KOPT-K1 (cell line): Measurements from ENCODE around the gene PRDM7.
"Not testable (repeated sequence)": the region's sequence is repeated elsewhere in the genome, so short reads cannot be mapped to it uniquely, and the experiment has no call there.

ENCODE experiments used
- H3K27ac ChIP-seq: fragments of 200-600 bp; sonication (generic); 2 replicates; pipeline ENCODE4 v1.5.1; 2016; ENCODE audit warnings: antibody characterized with exemption, mild to moderate bottlenecking, low read depth, low read length; ENCODE audit not compliant: poor library complexity, severe bottlenecking
- H3K36me3 ChIP-seq: fragments of 200-600 bp; sonication (generic); 2 replicates; pipeline ENCODE4 v1.5.1; 2017; ENCODE audit warnings: antibody characterized with exemption, mild to moderate bottlenecking, low read length, moderate library complexity; ENCODE audit not compliant: insufficient read depth
- H3K9me3 ChIP-seq: fragments of 200-600 bp; sonication (generic); 2 replicates; pipeline ENCODE4 v1.5.1; 2017; ENCODE audit warnings: antibody characterized with exemption, low read length, mild to moderate bottlenecking; ENCODE audit not compliant: insufficient read depth, poor library complexity, severe bottlenecking

Gene PRDM7

GRCh38 chr16:90077240-90077756 lies at the start of gene PRDM7:
PRDM7 (minus strand) TSS chr16:90077331; CDS start chr16:90075910, 1,421 bp downstream.
- Histone ChIP-seq H3K27ac (no peak within 1 kb of the TSS), H3K9me3 (no peaks in the 10 kb centered on the region), H3K36me3 (no peaks in the 10 kb centered on the region)

GRCh38 chr16:90121846-90122245 lies 44.7 kb upstream of the PRDM7 start:
- not testable (repeated sequence) for H3K9me3 ChIP-seq, H3K36me3 ChIP-seq, H3K27ac ChIP-seq

GRCh38 chr16:90107617-90108016 lies 30.5 kb upstream of the PRDM7 start:
- H3K9me3 ChIP-seq, H3K36me3 ChIP-seq, H3K27ac ChIP-seq: not testable (repeated sequence)

DNA sequence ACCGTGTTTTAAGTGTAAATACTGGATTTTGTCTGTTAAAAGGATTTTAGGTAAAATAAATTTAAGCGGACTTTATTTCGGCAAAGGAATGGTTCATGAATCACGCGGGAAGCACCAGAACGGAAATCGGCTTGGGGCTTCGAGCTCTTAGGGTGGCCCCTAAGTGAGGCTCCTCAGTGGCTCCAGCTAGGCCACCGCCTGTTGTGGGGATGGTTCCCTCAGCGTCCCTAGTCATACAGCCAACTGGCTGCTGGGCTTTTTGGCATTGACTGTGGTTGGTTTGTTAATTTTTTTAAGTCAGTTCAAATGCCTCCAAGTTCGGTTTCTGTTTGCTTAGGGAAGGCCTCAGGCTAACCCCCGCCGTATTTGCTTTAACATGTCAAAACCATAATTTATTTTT lies 29.9 kb upstream of the PRDM7 start:
- not testable (repeated sequence) for H3K9me3 ChIP-seq, H3K36me3 ChIP-seq, H3K27ac ChIP-seq

DNA sequence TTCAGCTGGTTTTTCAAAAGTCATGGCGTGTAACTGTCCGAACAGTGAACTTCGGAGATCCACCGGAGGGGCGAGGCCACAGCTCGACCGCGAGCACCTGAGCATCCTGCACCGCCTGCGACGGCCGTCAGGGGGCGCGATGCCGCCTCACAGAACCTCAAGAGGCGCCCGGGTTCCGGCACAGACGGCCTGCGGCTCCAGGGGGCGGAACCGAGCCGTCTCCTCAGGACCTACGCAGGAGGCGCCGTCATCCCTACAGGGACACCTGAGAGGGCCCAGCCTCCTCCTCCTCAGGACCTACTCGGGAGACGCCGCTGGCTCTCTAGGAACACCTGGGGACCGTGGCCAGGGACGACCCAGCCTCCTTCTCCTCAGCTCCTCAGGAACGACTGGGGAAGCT lies 29.1 kb upstream of the PRDM7 start:
- H3K9me3 ChIP-seq, H3K36me3 ChIP-seq, H3K27ac ChIP-seq: not testable (repeated sequence)

DNA sequence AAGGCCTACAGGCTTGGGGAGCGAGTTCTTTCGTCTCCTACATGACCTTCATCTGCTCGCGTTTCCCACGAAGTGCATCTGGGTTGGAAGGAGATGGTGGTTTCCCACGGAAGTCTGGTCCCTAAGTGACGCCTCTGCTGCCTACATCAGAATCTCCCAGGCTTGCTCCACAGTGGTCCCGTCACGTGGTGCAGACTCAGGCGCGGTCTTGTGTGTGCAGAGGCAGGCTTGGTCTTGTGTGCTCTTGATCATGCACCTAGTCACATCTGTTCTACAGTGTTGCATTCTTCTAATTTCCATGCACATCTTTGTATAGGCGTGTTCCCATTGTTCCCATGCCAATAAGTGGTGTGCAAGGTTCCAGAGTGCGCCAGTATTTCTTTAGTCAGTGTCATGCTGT lies 27.6 kb upstream of the PRDM7 start:
- H3K27ac ChIP-seq, H3K9me3 ChIP-seq: not testable (repeated sequence)

GRCh38 chr16:90102086-90102884 lies 25.2 kb upstream of the PRDM7 start:
- H3K27ac ChIP-seq, H3K36me3 ChIP-seq, H3K9me3 ChIP-seq: not testable (repeated sequence)

More for the DNA sequence above, 27.6 kb upstream of the PRDM7 start:
- H3K36me3 ChIP-seq, result not testable (repeated sequence)

GRCh38 chr16:90101332-90101731 lies 24.2 kb upstream of the PRDM7 start:
- H3K27ac ChIP-seq, H3K36me3 ChIP-seq: not testable (repeated sequence)

DNA sequence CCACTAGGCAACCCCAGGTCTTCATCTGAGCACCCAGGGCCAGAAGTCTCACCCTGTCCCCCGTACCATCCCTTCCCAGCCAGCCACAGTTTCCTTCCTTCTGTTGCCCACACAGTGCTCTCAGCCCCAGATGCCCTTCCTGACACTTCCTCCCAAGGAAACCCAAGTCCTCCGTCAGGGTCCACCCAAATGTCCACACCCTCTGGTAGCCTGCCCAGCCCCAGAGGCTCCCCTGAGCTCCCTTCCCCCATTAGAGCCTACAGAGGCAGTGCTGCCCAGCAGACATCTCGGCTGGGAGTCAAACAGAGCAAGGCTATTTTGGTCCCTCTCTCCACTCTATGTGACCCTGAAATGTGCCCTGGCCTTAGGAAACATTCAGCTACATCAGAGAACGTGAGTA lies 23.7 kb upstream of the PRDM7 start:
- not testable (repeated sequence) for H3K27ac ChIP-seq, H3K9me3 ChIP-seq, H3K36me3 ChIP-seq

More at GRCh38 chr16:90101332-90101731, 24.2 kb upstream of the PRDM7 start:
- not testable (repeated sequence) for H3K9me3 ChIP-seq

GRCh38 chr16:90100229-90100628 lies 23.1 kb upstream of the PRDM7 start:
- not testable (repeated sequence) for H3K9me3 ChIP-seq, H3K27ac ChIP-seq, H3K36me3 ChIP-seq

- H3K9me3 ChIP-seq, H3K27ac ChIP-seq, H3K36me3 ChIP-seq: not testable (repeated sequence)
Measured at GRCh38 chr16:90098936-90099335, 21.8 kb upstream of the PRDM7 start.

GRCh38 chr16:90097010-90097684 lies 20.0 kb upstream of the PRDM7 start:
- H3K9me3 ChIP-seq, H3K27ac ChIP-seq, H3K36me3 ChIP-seq: not testable (repeated sequence)

DNA sequence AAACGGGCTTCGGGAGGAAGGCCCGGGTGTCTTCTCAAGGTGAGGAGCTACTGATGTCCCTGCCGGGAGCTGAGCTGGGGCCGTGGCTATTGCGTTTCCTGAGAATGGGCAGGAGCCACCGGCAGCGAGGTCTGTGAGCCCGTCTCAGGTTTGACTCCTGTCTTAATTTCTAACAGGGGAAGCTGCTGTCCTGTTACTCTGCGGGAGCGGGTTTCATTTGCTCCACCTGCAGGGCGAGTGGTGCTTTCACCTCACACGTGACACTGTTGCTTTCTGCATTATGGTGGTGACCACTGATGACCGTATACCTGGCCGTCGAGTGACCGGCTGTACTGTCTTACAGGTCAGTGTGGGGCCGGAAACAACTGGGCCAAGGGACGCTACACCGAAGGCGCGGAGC lies 17.7 kb upstream of the PRDM7 start:
- H3K27ac ChIP-seq, H3K9me3 ChIP-seq, H3K36me3 ChIP-seq: not testable (repeated sequence)

DNA sequence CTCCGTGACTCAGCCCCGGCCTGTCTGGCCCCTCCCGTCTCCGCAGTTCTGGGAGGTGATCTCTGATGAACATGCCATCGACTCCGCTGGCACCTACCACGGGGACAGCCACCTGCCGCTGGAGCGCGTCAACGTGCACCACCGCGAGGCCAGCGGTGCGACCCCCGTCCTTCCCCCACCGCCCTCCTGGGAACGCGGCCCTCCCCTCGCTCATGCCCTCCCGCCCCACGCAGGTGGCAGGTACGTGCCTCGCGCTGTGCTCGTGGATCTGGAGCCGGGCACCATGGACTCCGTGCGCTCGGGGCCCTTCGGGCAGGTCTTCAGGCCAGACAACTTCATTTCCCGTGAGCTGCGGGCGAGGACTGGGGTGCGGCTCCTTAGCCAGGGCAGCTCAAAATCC lies 17.2 kb upstream of the PRDM7 start:
- H3K9me3 ChIP-seq, H3K27ac ChIP-seq, H3K36me3 ChIP-seq: not testable (repeated sequence)

GRCh38 chr16:90093799-90094198 lies 16.7 kb upstream of the PRDM7 start:
- not testable (repeated sequence) for H3K36me3 ChIP-seq, H3K9me3 ChIP-seq

DNA sequence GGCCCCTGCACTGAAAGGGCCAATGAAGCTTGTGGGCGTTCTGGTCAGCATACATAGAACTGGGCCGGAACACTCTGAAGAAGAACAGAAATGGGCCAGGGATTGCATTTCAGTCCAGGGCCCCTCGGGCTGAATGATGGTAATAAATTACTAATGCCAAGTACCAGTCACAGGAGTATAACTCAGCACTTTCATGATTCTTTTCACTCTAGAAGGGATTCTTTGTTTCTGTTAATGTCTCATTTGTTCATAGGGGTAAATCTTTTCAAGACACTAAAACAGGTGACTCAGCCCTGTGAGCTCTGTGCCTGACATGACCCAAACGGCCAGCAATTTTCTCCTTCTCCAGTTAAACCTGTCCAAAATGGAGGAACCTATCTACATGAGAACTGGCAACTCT lies 15.7 kb upstream of the PRDM7 start:
- H3K36me3 ChIP-seq, H3K27ac ChIP-seq, H3K9me3 ChIP-seq: not testable (repeated sequence)

More at GRCh38 chr16:90093799-90094198, 16.7 kb upstream of the PRDM7 start:
- H3K27ac ChIP-seq, result not testable (repeated sequence)
